ENCODE measurements around the gene KBTBD8.

KBTBD8 gene

GRCh38 chr3:67008388-67008787, 10.3 kb downstream of the KBTBD8 start:
- no peak overlapping the region for H3K4me3 ChIP-seq (ENCODE audit: low read length)
- no peak for TF ChIP-seq CTCF (conservative IDR thresholded peaks at IDR 0.05; ENCODE audit: low read depth, low read length)
- DNase-seq (ENCODE audit: low read depth), result no peak

DNA sequence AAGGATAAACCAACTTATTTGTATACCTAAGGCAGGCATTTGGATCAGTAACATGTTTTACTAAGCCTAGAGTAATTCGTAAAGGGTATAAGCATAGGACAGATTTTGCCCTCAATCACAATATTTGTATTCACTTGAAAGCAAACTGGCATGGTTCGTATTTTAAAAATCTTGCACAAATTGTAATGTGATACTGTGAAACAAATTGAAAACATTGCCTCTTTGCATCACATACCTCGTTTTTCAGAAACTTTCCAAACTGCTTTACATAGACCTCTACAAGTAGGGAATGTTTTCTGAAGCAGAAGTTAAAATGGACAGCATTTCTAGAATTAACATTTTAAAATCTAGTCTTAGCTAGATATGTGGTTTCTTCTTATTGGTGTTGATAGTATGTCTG, 11.6 kb downstream of the KBTBD8 start:
- no peak overlapping the region for H3K4me3 ChIP-seq (ENCODE audit: low read length)
- no peak for TF ChIP-seq CTCF (conservative IDR thresholded peaks at IDR 0.05; ENCODE audit: low read depth, low read length)
- DNase-seq (ENCODE audit: low read depth), result no peak

GRCh38 chr3:67011414-67012131, 13.5 kb downstream of the KBTBD8 start:
- no peak for DNase-seq (ENCODE audit: low read depth)
- TF ChIP-seq CTCF (conservative IDR thresholded peaks at IDR 0.05; ENCODE audit: low read depth, low read length), result no peak
- H3K4me3 ChIP-seq (ENCODE audit: low read length), result no peak overlapping the region

- no peak for DNase-seq (ENCODE audit: low read depth)
- no peak for TF ChIP-seq CTCF (conservative IDR thresholded peaks at IDR 0.05; ENCODE audit: low read depth, low read length)
- H3K4me3 ChIP-seq (ENCODE audit: low read length), result no peak overlapping the region
These were observed 14.5 kb downstream of the KBTBD8 start for GRCh38 chr3:67012564-67012963.

DNA sequence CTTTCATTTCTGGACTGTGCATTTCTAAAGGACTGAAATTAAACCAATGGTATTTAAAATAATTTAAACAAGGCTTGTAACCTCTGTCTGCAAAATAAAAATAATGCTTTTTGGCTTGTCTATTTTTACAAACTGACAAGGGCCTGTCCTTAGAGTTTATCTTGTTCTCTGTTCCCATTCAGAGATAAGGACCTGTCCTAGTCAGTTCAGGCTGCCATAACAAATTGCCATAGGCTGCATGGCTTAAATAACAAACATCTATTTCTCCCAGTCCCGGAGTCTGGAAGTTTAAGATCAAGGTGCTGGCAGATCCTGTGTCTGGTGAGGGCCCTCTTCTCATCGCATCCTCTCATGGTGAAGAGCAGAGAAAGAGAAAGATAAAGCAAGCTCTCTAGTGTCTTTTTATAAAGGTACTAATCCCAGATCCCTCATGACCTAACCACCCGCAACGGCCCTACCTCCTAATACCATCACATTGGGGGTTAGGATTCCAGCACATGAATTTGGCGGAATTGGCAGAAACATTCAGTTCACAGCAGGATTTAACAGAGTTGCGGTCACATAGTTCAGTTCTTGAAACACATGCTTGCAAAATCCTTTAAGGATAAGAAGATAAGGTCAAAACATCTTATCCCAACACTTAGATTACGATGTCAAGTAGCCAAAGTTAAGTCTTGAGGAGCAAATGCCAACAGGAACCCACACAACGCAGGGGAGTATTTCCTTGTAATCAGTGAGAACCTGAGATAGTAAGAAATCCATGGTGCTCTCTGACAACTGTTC, 17.8 kb downstream of the KBTBD8 start:
- TF ChIP-seq CTCF (conservative IDR thresholded peaks at IDR 0.05; ENCODE audit: low read depth, low read length), result no peak
- no peak for DNase-seq (ENCODE audit: low read depth)
- no peak overlapping the region for H3K4me3 ChIP-seq (ENCODE audit: low read length)

GRCh38 chr3:67016522-67017080, 18.5 kb downstream of the KBTBD8 start:
- no peak for TF ChIP-seq CTCF (conservative IDR thresholded peaks at IDR 0.05; ENCODE audit: low read depth, low read length)
- no peak overlapping the region for H3K4me3 ChIP-seq (ENCODE audit: low read length)
- no peak for DNase-seq (ENCODE audit: low read depth)
